C4-2B (cell line): Measurements from ENCODE around the gene SCN2A.
"Not testable (repeated sequence)": the region's sequence is repeated elsewhere in the genome, so short reads cannot be mapped to it uniquely, and the experiment has no call there.

Source experiments
- H3K27ac ChIP-seq: fragments of 450-650 bp; 2 replicates; pipeline ENCODE4 v1.5.1; 2017
- ZFX ChIP-seq: fragments of 450-650 bp; IDR thresholded peaks from 2 replicates; pipeline ENCODE4 v1.6.1; 2017
- TF ChIP-seq, protein P1 (sequence below): fragments of 450-650 bp; conservative IDR thresholded peaks from 2 replicates; pipeline ENCODE4 v1.5.1; 2017; ENCODE audit warnings: mild to moderate bottlenecking

SCN2A gene

DNA sequence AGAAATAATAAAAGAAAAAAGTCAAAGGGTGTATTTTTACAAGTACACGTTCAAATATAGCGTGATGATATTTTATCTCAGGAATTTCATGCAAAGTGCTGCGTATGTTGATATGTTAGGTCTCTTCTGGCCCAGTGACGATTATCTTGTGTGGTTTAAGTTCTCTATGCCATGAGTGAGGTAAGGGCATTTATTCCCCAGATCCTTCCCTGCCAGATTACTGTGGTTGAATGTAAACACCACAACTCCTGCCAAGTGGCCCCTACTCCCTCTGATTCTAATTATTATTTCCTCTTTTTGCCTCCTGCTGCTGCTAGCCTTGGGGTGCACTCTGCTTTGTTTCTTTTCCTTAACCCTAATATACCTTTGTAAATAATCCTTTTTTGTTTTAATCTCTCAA, 12.2 kb downstream of the SCN2A start:
- TF ChIP-seq ZFX: no peak
- TF ChIP-seq, protein P1, sequence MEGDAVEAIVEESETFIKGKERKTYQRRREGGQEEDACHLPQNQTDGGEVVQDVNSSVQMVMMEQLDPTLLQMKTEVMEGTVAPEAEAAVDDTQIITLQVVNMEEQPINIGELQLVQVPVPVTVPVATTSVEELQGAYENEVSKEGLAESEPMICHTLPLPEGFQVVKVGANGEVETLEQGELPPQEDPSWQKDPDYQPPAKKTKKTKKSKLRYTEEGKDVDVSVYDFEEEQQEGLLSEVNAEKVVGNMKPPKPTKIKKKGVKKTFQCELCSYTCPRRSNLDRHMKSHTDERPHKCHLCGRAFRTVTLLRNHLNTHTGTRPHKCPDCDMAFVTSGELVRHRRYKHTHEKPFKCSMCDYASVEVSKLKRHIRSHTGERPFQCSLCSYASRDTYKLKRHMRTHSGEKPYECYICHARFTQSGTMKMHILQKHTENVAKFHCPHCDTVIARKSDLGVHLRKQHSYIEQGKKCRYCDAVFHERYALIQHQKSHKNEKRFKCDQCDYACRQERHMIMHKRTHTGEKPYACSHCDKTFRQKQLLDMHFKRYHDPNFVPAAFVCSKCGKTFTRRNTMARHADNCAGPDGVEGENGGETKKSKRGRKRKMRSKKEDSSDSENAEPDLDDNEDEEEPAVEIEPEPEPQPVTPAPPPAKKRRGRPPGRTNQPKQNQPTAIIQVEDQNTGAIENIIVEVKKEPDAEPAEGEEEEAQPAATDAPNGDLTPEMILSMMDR: no peak
- H3K27ac ChIP-seq: no peak overlapping the region

DNA sequence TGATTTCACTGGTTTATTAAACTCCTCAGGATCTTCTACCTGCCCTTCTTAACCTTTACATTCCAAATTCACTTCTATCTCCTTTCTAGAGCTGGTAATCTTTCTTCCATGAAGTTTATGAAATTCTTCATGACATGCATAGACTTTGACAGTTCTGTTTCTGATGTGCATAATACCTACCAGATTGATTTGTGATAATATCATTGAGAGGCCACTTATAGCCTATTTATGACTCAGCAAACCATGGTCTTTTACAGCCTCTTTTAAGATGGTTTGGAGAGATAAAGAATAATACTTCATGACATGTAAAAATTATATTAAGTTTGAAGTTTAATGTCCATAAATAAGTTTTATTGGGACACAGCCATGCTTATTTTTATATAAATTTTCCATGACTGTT, 14.0 kb downstream of the SCN2A start:
- H3K27ac ChIP-seq: no peak overlapping the region

DNA sequence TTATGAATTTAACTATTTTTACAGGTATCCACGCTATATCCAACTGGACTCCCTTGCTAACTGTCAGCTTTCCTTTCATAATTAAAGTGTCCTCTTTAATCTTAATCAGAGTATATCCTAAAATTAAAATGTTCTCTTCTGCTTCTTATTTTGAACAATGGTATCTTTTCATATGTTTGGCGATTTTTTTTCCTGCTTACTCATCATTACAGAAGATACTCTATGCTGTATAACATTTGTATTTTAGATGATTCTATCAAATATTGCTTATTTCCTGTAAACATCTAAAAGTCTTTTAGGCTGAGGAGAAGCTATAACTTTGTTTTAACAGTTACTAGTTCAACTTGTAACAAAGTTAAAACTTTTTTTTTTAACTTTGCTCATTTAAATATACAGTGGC, 17.4 kb downstream of the SCN2A start:
- TF ChIP-seq, protein P1: no peak
- TF ChIP-seq ZFX: no peak
- no peak overlapping the region for H3K27ac ChIP-seq

More for the DNA sequence above, 14.0 kb downstream of the SCN2A start:
- TF ChIP-seq, protein P1: no peak
- TF ChIP-seq ZFX: no peak

DNA sequence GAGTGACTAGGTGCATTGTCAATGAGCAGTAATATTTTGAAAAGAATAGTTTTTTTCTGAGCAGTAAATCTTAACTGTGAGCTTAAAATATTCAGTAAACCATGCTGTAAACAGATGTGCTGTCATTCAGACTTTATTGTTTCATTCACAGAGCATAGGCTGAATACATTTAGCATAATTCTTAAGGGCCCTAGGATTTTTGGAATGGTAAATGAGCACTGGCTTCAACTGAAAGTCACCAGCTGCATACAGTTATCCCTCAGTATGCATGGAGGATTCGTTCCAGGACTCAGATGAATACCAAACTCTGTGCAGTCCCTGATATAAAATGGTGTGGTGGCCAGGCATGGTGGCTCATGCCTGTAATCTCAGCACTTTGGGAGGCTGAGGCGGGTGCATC, 21.1 kb downstream of the SCN2A start:
- H3K27ac ChIP-seq: not testable (repeated sequence)

DNA sequence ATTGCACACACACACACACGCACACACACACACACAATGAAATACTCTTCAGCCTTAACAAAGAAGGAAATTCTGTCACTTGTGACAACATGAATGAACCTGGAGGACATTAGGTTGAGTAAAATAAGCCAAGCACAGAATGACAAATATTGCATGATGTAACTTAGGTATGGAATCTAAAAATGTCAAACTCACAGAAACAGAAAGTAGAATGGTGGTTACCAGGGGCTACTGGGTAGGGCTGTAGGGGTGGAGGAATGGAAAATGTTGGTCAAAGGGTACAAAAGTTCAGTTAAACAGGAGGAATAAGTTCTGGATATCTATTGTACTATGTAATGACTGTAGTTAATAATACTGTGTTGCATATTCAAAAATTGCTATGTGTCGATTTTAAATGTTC, 29.5 kb downstream of the SCN2A start:
- no peak for TF ChIP-seq ZFX
- TF ChIP-seq, protein P1: no peak
- no peak overlapping the region for H3K27ac ChIP-seq

DNA sequence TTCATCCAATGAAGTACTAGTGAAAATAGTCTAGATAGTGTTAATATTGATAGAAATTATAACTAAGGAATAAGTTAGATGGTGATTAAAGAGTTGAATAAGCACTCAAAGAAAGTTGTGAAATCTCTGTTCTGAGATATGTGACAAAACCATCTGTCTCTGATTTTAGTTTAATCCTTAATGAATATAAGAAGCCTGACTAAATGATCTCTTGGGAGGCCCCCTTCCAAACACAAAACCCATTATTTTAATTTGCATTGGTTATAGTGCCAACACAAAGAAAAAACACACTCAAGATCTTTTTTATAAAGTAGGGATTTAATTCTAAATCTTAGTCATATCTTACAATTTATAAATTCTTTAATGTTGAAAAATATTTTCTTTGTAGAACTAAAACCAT, 34.0 kb downstream of the SCN2A start:
- TF ChIP-seq, protein P1: no peak
- H3K27ac ChIP-seq: no peak overlapping the region

DNA sequence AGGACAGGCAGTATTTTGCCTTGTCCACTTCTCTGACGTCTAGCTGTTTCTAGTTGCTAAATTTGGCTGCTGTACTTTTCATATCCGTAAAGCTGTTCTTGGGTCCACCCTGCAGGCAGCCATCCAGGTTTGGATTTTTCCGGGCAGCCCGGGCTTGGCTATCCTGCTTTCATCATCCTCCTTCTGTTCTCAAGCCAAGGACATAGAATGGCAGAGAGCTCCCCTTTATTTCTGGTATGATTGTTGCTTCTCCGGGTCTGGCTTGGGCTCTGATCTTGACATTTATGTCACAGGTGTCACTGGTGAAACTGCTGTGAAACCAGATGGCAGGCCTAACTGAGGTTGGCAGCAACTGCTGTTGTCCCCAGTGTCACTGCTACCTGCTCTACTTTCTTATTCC, 35.5 kb downstream of the SCN2A start:
- TF ChIP-seq, protein P1: no peak
- no peak for TF ChIP-seq ZFX
- H3K27ac ChIP-seq: no peak overlapping the region

DNA sequence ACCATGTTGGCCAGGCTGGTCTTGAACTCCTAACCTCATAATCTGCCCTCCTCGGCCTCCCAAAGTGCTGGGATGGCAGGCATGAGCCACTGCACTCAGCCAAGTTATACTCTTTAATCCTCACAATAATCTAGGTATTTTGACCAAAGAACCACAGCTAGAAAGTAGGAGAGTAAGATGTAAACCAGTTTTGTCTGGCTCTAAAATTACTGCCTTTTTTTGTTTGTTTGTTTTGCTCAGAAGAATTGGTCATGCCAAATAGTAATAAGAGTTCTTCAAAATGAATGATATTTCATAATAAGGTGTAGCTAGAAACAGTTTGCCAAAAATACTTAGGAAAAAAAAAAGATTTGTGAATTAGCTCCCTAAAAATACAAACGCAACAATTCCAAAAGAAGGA, 36.7 kb downstream of the SCN2A start:
- no peak for TF ChIP-seq ZFX
- TF ChIP-seq, protein P1: no peak
- no peak overlapping the region for H3K27ac ChIP-seq
